ENCODE data around the gene SRM.

GRCh38 chr1:11058026-11058425, 1.8 kb downstream of the SRM start:
- TF ChIP-seq CTCF (IDR thresholded peaks at IDR 0.05 in 2 of 3, conservative IDR thresholded peaks at IDR 0.05 in 1 of 3; ENCODE audit: borderline replicate concordance in 1 of 3, insufficient read depth in 1 of 3, low read depth in 2 of 3, low read length in 2 of 3) = no peak
- TF ChIP-seq MAX (IDR thresholded peaks at IDR 0.05) = no peak
- TF ChIP-seq POLR2AphosphoS5 (IDR thresholded peaks at IDR 0.05; ENCODE audit: low read depth, low read length) = no peak
- no peak for TF ChIP-seq POLR2A (IDR thresholded peaks at IDR 0.05; ENCODE audit: borderline replicate concordance, extremely low read depth, insufficient read depth, insufficient read length)
- TF ChIP-seq RAD21 (IDR thresholded peaks at IDR 0.05; ENCODE audit: low read depth) = no peak
- no peak for TF ChIP-seq EGR1 (IDR thresholded peaks at IDR 0.05; ENCODE audit: low read depth)
- no peak for TF ChIP-seq ZBTB33 (IDR thresholded peaks at IDR 0.05; ENCODE audit: extremely low read depth, insufficient replicate concordance, low read length)
- TF ChIP-seq ATF3 (IDR thresholded peaks at IDR 0.05) = no peak
- TF ChIP-seq CEBPB (IDR thresholded peaks at IDR 0.05; ENCODE audit: low read depth) = no peak
- no peak for TF ChIP-seq EZH2 (IDR thresholded peaks at IDR 0.05)
- TF ChIP-seq TCF7L2 (IDR thresholded peaks at IDR 0.05; ENCODE audit: borderline replicate concordance, extremely low read depth, insufficient read depth, insufficient read length) = no peak

Measured in HCT116 (cell line).